Measurements from ENCODE around the gene CTBP2.
"Not testable (repeated sequence)": the region's sequence is repeated elsewhere in the genome, so short reads cannot be mapped to it uniquely, and the experiment has no call there.

The CTBP2 gene

DNA sequence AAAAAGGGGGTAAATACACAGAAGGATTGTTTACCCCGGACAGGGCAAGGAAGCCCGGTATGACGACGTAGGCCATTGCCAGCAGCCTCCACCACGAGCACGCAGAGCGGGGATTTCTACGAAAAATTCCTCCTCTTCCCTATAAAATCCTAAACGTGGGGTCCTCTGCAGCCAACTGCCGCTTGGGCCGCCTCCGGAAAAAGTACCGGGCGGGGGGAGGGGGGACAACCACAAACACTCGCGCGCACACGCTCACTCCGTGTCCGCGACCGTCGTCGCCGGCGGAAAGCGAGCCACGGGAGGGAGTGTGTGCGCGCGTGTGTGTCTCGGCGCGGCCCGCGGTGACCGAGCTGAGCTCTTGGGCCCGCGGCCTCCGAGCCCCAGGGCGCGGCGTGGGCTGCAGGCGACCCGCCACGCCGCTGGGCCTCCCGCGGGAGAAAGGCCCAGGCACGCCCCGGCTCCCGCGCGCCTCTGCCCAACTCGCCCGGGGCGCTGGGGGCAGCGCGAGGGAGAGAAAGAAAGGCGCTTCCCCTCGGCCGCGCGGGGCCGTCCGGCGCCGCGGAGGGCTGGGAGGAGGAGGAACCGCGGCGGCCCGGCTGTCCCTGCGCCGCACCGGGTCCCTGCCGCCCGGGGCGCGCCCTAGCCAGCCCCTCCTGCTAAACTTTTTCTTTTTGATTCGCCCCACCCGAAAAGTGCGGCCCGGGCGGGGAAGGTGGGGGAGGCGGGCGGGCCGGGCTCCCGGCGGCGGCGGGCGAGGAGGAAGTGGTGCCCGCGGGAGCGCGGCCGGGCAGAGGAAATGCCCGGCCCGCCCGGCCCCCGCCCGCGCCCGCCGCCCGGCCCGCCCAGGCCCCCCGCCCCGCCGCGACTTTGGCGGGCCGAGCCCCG, 1.5 kb downstream of the CTBP2 start:
- peak; percentile 69 for DNase-seq (ENCODE audit: low spot score)

DNA sequence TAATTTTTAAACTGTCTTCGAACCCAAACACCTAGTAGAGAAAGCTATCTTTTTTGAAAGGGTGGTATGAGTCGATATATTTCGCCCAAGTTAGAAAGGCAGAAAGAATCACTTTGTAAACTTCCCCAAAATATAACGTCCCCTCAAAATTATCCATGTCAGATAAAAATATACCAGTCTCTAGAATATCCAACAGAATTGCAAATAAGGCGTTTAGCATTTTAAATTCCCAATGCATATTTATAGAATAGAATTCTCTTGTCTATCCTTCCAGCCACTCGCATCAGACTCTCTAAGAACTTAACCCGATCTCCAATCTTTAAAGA, 2.1 kb downstream of the CTBP2 start:
- DNase-seq (ENCODE audit: low spot score), result no peak

DNA sequence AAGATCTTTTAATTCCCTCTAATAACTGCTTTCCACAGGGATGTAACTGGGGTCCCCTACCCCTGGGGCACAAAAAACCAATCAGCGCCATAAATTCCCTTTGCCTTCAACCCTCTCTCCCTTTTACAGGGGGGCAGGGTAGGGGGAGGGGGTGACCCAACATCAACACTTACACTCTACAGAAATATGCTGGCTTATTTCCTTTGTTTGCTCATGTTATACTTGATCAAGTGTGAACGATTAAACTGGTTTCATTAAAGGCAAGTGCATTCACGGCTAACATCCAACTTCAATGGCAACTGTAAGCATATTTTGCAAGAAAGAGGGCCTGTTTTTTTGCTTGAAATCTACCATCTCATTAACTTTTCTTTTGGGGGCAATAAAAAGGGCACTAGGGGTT, 2.9 kb downstream of the CTBP2 start:
- no peak for DNase-seq (ENCODE audit: low spot score)

DNA sequence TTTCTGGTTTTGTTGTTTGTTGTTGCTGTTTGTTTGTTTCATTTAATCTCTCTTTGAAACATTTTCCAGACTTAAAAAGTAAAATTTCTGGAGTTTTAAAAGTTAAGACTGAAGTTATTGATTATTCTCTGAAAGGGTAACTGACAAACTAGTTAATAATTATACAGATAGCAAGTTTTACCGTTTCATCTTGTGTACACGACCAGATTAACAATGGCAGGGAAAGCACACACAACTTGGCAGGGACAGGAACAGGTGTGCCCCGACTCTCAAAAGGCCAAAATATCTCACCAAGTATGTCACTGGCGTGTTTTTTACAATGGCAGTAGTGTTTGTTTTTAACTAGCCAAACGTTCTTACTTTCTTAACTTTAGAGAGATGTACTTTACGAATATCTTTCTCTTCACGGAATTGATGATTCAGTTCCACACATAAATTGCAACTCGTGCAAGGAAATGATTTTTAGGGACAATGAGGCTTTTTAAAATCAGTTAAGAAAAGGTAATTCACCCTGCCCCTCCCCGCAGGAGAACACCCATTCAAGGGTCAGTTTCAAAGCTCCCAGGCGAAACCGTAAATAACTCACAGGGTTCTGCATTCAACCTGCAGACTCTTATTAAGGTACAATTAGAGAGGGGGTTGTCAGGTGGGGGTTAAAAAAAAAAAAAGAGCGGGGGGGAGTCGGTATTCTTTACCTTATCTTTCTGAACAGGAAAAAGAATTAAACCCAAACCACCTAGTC, 3.5 kb downstream of the CTBP2 start:
- no peak for DNase-seq (ENCODE audit: low spot score)

DNA sequence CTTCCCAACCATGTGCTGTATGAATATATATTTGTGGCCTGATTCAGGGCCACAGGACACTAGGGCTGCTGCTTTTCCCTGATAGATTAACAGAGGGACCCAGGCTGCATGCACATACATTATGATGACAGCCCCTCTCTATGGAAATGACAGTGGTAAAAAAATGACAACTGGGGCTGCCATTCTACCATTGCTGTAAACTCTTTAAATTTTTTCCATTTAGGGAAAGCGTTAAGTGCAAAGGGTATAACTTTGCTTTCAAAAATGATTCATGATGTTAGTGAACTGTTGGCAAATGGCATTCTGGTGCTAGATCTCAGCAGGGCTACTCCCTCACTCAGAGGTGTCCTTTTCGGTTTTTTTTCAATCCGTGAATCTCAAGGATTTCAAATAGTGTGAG, 4.2 kb downstream of the CTBP2 start:
- DNase-seq (ENCODE audit: low spot score), result no peak

DNA sequence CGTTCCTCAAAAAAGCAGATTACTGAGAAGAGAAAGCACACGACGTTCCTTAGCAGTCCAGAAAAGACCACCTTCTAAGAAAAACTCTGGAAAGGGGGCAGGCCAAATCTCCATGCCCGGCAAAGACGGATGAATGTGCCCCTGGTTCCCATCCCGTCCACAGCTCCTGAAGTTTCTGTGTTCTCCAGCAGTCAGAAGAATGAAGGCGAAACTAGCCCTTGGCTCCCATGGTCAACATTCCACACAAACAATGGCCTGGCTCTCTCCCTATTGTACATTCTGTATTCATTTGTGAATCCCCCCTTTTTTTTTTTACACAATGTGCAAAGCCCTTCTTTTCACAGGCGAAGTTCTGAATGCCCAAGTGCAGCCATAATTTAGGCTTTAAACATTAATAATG, 5.3 kb downstream of the CTBP2 start:
- DNase-seq (ENCODE audit: low spot score), result peak; percentile 35

DNA sequence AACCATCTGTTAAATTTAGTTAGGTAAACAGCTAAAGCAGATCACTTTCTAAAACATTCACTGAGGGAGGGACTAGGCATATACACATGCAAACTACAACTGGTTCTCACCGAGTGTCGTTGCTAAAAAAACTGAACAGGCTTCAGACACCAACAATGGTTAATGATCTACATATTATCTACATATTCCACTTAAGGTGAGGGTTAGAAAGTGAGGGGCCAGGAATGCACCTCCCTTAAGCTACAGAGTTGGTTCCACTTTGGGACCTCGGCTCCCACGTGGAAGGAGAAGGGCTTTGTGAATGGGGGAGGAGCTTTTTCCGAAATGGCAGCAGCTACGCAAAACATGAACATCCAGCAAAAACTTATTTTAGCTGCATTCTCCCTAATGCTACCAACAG, 5.8 kb downstream of the CTBP2 start:
- no peak for DNase-seq (ENCODE audit: low spot score)

DNA sequence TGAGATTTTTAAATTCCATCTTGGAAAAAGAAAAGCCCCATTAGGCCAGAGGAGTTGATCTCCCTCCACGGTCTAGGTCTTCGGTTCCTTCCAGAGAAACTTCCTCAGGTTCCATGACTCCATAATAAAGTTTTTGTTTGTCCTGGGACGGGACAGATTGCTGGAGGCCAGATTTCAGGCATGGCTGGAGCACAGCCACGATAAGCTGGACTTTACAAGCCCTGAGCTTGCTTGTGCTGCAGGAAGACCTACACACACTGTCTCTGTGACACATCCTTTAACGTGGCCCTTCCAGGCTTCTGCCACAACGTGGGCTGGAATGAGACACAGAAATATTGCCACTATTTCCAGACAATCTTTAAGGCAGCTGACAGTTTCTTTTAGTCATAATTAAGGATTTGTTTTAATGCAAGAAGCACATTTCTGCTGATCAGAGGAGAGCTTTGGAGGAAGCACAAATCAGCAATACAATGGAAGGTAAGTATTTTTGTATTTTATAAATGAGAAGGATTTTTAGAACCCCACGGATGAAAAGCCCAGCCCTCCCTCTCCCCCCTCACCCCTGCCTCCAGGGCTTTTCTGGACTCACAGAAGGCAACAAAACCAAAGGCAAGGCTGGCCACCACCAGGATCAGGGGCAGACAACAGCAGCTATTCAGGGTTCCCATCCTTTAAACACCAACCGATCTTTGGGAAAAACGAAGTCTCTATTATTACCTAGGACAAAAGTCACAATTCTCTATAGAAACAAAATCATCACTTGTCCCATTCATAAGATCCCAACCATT, 6.5 kb downstream of the CTBP2 start:
- peak; percentile 48 for DNase-seq (ENCODE audit: low spot score)

DNA sequence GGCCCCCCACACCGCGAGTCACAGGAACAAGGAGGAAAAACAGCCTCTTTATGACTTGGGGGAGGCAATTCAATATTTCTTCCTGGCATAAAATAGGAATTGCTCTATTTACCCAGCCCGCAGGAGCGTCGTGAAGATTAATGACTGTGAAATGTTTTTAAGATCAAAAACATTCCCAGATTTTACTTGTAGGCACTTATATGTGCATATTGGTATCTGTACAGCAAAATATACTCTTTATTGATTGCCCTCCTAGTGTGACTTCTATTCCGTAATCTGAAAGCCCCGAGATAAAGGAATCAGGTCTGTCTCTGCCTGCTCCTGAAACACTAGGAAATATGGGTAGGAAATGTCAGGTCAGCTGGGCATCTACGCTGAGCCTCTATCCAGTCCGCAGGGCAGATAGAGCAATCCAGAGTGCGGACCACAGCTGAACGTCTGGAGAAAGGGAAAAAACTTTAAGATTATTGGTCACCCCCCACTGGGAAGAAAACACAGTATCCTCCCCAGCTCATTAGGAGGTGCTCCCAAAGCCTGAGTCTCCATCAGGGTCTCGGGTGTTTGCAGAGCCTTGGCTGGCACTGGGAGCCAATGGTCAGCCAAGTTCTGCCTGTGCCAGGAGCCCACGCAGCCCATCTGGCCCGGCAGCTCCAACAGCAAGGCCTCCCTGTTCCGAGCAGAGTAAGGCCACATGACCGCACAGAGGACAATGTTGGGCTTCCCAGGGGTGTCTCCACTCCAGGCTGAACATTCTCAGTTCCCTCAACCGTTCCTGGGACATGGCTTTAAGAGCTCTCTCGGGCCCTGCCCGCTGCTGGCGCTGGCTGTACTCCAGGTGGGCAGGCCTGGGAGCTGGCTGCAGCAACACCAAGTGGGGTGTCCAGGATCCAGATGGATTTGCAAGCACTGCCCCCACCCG, 7.7 kb downstream of the CTBP2 start:
- peak; percentile 45 for DNase-seq (ENCODE audit: low spot score)

DNA sequence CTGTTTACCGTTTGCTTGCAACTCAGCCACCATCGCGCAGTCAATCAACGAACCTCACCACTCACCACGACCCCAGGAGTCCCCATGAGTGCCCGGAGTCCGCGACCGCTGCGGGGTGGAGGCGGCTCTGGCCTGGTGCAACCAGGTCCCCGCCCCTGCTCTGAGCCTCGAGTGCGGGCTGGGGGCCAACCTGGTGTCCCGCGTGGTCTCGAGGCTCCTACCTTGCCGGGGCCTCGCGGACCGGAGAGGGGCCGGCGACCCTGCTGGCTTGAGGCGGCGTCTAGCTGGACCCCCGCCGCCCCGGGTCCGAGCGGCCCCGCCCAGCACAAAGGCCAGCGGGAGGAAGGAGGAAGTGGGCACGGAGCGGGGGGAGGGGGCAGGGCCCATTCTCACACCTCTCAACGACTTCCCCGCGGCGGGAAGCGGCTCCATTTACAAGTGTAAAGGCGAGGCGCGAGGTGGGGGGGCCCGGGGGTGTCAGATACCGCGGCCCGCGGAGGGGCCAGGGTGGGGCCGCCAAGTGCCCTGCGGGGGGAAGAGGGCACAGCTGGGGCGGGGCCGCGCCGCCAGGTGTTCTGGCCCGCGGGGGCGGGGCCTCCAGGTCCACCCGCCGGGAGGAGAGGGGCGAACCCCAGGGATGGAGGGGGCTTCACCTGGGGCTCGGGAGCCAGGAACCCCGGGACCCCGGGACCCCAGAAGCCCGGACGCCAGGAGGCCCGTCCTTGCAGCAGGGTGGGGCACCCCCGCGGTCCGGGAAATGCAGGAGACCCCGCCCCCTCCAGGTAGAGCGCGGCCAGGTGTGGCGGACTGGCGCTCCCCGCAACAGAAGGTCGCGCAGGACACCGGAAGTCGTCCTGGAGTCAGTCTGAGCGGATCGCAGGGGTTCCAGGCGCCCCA, 8.6 kb downstream of the CTBP2 start:
- DNase-seq (ENCODE audit: low spot score), result no peak

DNA sequence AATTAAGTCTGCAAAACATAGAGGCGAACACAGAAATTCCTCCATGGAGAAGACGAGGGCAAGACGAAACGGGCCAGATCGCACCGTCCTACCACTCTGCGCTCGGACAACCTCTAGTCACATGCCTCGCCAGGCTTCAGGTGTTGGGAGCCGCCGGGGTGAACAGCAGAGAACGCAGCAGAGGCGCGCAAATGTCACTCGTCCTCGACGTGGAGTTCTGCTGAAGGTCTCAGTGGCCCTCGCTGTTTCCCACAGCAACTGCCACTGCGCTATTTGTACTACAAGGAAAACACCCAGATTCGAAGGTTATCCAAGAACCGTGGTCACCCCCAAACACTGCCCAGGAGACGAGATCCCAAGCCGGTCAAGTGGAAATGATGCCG, 9.2 kb downstream of the CTBP2 start:
- no peak for DNase-seq (ENCODE audit: low spot score)

DNA sequence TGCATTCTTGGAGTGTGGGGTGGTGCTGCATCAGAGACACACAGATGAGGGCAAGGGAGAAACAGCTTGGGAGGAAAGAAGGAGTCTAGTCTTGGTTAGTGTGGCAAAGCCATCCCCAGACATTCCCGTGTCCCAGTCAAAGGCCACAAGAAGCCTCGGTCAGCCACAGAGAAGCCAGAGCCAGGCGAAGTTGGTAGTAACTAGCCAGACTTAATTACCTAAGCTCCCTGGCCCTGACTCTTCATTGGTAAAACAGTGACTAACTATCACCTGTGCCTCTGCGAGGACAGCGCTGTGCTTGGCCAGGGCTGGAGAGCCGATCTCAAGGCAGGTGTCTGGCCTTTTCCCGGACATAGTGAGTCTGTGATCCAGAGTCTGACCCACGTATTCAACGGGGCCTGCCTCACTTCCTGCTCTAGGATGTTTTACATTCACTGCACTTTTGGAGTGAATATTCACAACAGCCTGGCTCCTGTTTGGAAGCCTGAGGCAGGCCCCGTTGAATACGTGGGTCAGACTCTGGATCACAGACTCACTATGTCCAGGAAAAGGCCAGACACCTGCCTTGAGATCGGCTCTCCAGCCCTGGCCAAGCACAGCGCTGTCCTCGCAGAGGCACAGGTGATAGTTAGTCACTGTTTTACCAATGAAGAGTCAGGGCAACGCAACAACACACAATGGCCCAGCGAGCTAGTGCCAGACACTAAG, 9.8 kb downstream of the CTBP2 start:
- DNase-seq (ENCODE audit: low spot score), result not testable (repeated sequence)

DNA sequence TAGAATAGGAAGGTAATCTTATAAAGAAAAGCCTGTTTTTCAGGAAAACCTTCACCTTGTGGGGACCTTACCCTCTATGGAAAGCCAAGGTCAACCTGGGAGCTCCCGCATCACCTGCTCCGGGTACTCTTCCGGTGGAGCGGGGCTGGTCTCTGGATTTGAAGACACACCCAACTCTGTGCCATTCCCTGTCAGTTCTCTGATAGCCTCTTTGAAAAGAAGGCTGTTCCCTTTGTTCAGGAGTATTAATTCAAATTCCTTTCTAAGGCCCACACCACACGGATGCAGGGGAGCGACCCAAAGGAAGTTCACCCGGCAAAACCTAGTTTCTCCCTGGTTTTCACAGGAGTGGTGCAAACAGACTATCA, 10.7 kb downstream of the CTBP2 start:
- no peak for DNase-seq (ENCODE audit: low spot score)

DNA sequence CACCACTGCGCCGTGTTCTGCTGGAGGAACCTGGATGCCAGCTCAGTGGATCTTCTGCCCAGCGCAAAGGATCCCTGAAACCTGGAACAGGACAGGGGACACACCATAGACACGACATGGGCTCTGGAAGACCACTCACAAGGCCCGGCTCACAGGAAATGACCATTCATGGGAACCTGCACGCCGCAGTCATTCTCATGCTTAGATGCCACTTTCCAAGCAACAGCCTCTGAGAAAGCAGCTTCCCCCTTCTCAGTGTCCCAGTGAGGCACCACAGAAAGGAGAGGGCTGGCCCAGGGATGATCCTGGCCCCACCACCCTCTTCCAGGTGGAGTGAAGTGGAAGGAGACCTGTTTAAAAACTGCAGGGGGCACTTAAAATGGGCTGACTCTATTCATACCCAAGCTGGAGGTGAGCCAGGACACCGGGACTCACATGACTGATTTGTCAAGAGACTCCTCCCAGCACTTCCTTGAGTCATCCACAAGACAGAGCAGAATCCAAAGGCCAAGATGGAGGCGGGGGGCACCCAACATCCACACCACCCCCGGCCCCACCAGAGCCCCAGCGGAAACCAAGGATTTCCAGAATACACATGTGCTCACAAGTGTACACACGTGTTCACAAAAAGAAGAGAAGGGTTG, 11.2 kb downstream of the CTBP2 start:
- peak; percentile 67 for DNase-seq (ENCODE audit: low spot score)

DNA sequence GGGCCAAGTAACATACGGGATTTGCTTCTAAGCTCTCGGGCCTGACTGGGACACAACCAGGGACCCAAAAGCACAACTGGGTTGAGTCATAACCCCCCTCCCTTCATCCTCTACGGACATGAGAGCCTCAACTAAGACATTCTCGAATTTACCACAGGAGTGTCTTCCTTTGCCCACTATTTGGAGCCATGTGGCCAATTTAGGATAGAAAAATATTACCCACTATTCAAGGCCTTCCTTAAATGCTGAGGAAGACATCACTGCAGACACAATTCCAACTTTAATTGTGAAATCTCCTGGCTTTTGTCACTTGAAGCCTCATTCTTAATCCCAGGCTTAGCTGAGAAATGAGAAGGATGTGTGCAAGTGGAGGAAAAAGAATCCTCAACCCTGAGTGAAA, 11.8 kb downstream of the CTBP2 start:
- DNase-seq (ENCODE audit: low spot score), result no peak

DNA sequence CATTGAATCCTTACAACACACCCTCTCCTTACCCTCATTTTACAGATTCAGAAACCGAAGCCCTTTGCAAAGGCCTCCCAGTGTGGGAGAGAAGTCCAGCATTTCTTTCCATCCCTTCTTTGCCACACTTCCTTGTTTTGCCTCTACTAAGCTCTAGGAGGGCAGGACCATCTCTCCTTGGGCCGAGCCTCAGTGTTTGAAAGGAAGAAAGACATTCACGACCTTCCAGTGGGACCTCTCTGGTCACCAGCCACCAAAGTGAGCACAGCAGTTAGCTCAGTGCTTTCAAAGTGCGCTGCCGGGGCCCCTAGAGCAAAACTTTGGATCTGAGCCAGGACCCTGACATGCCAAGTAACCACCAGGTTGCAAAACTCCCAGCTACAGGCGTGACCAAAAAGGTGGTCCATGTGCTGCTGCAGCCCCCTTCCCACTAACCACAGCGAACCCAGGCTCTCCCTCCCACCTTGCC, 12.4 kb downstream of the CTBP2 start:
- peak; percentile 30 for DNase-seq (ENCODE audit: low spot score)

DNA sequence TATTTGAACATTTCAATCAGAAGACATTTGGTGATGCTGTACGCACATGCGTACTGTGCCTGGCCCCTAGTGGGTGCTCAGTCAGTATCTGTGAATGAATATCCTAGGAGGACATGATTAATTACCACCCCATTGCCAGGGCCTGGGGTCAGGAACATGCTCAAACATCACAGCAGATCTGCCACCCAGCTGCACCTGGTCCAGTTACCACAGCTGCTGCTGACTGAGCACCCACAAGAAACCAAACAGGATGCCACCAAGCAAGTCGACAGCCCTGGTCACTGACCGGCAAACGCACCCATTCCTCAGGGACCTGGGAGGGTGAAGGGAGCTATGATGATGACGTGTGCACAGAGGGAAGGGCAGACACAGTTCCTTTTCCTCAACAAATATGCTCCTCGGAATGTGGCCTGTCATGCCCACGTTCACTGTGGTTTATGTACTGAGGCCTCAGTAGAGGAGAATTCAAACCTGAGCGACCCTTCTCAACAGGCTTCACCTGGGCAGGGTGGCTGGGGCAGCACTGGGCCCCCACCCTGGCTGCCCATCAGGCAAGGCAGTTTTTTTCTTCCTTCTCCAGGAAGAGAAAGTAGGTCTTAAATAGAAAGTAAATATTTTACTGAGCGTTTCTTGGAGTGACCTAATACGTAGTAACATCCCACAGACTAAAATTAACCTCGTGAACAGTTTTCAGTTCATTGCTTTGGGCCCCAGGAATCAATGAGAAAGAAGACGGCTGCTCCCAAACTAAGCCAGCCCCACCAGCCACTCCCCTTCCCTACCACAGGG, 13.4 kb downstream of the CTBP2 start:
- peak; percentile 46 for DNase-seq (ENCODE audit: low spot score)

DNA sequence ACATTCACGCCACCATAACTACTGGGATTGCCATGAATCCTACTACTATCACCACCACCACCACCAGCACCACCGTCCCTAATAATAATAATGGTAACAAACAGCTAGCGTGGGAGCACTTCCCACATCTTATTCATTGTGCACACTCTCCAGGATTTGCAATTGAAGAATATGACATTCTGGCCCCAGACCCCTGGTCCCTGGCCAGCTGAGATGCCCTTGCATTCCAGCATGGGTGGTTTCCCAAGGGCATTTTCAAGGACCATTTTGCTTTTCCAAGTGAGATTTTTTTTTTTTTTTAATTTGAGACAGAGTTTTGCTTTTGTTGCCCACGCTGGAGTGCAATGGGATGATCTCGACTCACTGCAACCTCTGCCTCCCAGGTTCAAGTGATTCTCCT, 14.7 kb downstream of the CTBP2 start:
- DNase-seq (ENCODE audit: low spot score), result no peak

Measured in AG20443 (cell line).